Stimulated activated CD8-positive, alpha-beta memory T cell treated with anti-CD3 and anti-CD28 coated beads, Interleukin-12 subunit alpha, Interleukin-12 subunit beta, amount 100 ng/mL, for 1 hour (primary cell): Measurements from ENCODE around the gene SPI1.
"Not testable (repeated sequence)": the region's sequence is repeated elsewhere in the genome, so short reads cannot be mapped to it uniquely, and the experiment has no call there.

Experiments used
- DNase-seq: peaks from one replicate; pipeline ENCODE4 v3.0.0-alpha.2; 2020; ENCODE audit warnings: low read depth

Gene SPI1

DNA sequence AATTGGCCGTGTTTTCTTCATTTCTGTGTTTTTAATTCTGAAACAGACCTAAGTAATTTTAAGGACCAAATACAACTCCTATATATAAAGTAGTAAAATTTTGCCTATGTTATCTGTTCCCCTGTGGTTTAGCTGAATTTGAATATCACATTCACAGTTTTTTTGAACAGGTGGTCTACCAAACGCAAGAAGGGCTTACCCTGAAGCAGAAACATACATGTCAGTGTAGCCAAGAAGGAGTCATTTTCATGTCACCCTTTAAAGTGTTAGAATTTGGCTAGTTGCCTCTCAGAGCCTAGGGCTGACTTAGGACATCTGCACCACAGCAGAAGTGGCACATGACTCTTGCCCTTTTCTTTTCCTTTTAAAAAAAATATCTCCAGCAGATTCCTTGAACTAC is 60.2 kb downstream of the SPI1 start:
- no peak for DNase-seq

DNA sequence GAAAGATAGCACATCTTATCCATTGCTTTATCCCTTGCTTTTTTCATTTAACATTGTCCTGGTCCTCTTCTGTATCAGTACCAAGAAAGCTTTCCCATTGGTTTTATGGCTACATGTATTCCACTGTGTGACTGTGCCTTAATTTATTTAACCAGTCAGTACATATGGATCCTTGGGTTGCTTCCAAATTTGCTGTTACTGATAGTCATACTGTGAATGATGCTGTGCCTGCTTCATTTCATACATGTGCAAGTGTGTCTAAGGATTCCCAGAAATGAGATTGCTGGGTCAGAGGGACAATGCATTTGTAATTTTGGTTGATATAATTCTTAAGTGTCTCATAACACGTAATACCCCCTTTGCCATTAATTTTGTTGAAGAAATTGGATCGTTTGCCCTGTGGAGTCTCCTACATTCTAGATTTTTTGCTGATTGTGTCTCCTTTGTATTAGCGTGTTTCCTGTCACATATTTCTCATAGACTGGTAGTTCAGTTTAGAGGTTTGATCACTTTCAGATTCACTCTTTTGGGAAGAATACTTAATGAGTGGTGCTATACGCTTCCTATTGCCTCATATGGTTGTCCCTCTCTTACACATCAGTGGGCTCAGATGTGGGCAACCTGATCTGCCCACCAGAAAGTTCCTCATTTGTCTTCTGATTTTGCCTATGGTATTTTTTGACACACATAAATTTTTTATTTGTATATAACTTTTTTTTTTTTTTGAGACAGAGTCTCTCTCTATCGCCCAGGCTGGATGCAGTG is 61.1 kb downstream of the SPI1 start:
- no peak for DNase-seq

DNA sequence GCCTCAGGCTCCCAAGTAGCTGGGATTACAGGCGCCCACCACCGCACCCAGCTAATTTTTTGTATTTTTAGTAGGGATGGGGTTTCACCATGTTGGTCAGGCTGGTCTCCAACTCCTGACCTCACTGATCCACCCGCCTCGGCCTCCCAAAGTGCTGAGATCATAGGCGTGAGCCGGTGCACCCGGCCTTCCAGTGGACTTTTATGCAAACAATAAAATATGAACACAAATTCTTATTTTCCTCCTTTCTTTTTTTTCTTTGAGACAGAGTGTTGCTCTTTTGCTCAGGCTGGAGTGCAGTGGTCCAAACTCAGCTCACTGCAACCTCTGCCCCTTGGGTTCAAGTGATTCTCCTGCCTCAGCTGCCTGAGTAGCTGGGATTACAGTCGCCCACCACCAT is 61.8 kb downstream of the SPI1 start:
- not testable (repeated sequence) for DNase-seq

DNA sequence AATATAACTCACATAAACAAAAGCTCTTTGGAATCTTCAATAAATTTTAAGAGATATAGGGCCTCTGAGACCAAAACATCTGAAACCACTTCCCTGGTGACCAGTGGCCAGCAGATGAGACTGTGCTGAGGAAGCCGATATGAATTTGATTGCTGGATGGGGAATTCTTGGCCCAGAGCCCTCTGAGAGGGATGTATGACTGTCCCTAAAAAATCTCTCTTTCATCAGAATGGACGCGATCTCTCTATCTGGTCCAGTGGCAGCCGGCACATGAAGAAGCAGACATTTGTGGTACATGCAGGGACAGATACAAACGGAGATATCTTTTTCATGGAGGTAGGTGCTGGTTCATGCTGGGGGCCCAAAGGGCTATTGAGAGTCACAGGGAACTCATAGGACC is 63.4 kb downstream of the SPI1 start:
- no peak for DNase-seq

DNA sequence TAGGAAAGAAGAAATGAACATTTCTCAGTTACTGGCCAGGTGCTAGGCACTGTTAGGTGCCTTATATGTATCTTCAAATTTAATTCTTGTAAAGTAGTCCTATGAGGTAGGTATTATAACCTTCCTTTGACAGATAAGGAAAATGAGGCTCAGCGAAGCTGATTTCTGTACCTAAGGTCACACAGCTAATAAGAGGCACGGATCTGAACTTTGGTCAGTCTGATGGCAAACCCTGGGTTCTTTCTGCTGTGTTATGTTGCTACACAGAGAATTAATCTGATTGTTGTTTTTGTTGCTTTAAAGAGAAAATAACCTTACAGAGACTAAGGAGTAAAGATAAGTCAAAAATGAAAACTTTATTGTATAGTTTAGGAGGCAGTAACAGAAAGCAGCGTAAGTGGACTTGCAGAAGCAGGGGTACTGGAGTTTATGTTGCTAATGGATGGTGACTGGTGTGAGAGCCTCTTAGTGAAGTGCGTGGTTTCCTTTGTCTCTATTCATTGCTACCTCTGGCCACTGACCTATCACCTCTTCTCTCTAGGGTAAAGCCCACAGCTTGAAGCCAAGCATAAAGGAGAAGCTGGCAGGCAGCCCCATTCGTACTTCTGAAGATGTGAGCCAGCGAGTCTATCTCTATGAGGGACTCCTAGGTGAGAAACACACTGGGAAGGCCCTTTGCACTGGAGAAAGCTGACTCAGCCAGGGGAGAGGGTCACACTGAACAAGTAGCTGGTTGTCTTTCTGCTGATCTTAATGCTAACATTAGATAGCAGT is 70.1 kb downstream of the SPI1 start:
- no peak for DNase-seq

DNA sequence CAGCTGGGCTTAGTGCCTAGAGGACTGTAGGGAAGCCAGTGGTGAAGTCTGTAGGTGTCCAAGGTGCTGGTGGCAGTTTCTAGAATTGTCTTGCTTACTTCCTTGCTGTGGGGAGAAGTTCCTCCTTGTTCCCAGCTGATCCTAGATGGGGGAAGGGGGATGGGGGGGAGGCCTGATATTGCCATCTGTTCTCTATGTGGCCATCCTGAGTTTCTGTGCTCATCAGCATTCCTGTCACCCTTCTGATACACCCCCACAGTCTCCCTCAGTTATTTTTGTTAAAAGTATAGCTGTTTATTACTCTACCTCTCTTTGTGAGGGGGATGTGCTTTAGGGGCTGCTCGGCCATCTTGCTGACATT is 71.9 kb downstream of the SPI1 start:
- DNase-seq: no peak

DNA sequence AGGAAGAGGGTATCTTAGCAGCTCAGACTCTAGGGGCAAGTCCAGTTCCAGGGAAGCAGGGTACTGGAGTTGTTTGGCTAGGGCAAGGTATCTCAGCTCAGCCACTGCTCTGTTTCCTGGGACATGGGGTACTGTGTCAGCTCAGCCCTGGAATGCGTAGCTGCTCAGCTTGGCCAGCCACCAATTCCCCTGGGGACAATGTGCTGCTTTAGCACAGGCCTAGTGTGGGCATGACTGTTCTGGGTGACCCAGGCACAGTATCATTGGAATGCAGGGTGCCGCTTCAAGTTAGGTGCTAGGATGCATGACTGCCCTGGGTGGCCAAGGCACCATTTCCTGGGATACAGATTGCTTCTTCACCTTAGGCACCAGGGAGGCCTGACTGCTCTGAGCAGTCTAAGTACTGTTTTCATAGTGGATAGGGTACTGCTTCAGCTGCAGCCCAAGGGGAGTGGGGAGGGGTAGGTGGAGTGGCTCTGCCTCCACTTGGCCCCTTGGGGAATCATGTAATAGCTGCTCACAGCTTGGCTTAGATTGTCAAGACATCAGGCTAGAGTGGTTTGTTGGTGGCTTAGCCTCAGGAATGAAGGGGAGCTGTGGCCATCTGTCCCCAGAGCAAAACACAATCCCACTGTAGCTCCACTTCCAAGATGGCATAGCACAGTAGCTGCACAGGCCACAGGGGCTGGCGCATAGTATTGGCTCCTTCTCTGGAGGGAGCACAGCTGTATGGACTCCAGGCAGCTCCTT is 72.4 kb downstream of the SPI1 start:
- no peak for DNase-seq
